Breast epithelium (tissue), 4 donors: Measurements from ENCODE around the gene ESAM. TPM values are rescaled to one million over a fixed set of nuclear protein-coding genes. Genes with fewer than 3 reads are reported as not detected.

Experiments
- DNase-seq, 2 donors: peaks; one replicate each; pipeline ENCODE4 v3.0.0-alpha.2; 2019; ENCODE audit warnings: low spot score in 2 of 2
- H3K27ac ChIP-seq, 2 donors: fragments of 200-600 bp; sonication (generic) in 1 of 2; one replicate each; pipeline ENCODE4 v1.5.1; 2016 to 2019; ENCODE audit warnings: mild to moderate bottlenecking in 1 of 2
- H3K27me3 ChIP-seq, 2 donors: fragments of 200-600 bp; sonication (generic) in 1 of 2; one replicate each; pipeline versions ENCODE4 v1.5.1 to v1.6.0; 2017 to 2019; ENCODE audit warnings: control low read depth in 1 of 2, mild to moderate bottlenecking in 1 of 2
- H3K36me3 ChIP-seq: fragments of 200-600 bp; one replicate; pipeline ENCODE4 v1.5.1; 2019
- H3K4me1 ChIP-seq, 2 donors: fragments of 200-600 bp; sonication (generic); one replicate each; pipeline ENCODE4 v1.5.1; 2016 to 2019; ENCODE audit warnings: control low read depth in 1 of 2
- H3K4me3 ChIP-seq, 3 donors: fragments of 200-600 bp; sonication (generic); 1 replicate in 2 of 3; 2 replicates in 1 of 3; pipeline ENCODE4 v1.5.1; 2016 to 2019; ENCODE audit warnings: mild to moderate bottlenecking in 3 of 3, moderate library complexity in 2 of 3
- H3K9me3 ChIP-seq, 2 donors: fragments of 200-600 bp; sonication (generic) in 1 of 2; one replicate each; pipeline ENCODE4 v1.5.1; 2016 to 2019; ENCODE audit warnings: control low read depth in 1 of 2
- CTCF ChIP-seq, 3 donors: fragments of 450-650 bp; IDR thresholded peaks; one replicate each; pipeline ENCODE4 v1.5.1; 2016 to 2017; ENCODE audit warnings: antibody characterized with exemption in 3 of 3, mild to moderate bottlenecking in 3 of 3, moderate library complexity in 3 of 3
- POLR2A ChIP-seq: fragments of 450-650 bp; IDR thresholded peaks from one replicate; pipeline ENCODE4 v1.6.1; 2016; ENCODE audit warnings: antibody characterized with exemption, mild to moderate bottlenecking, moderate library complexity
- POLR2AphosphoS5 ChIP-seq, 3 donors: sonication (generic); formaldehyde crosslinking; IDR thresholded peaks; one replicate each; pipeline ENCODE4 v1.6.1; 2017; ENCODE audit warnings: antibody characterized with exemption in 3 of 3
- intact Hi-C: fragments of 100-400 bp; cut with DNase I; formaldehyde crosslinking; loops from one replicate; pipeline ENCODE4 v1.15.1; 2023; ENCODE audit warnings: low total_unique reads
- total RNA-seq, 3 donors: library from RNA; depleted of rRNA; stranded (reverse); fragments of >200 nt; gene quantifications; one replicate each; pipeline ENCODE4 v1.1.0, GENCODE V29; 2016

Gene ESAM
- total RNA-seq, 3 donors from 2014 or later = 11.6 to 38.7 (median 19.8) TPM

DNA sequence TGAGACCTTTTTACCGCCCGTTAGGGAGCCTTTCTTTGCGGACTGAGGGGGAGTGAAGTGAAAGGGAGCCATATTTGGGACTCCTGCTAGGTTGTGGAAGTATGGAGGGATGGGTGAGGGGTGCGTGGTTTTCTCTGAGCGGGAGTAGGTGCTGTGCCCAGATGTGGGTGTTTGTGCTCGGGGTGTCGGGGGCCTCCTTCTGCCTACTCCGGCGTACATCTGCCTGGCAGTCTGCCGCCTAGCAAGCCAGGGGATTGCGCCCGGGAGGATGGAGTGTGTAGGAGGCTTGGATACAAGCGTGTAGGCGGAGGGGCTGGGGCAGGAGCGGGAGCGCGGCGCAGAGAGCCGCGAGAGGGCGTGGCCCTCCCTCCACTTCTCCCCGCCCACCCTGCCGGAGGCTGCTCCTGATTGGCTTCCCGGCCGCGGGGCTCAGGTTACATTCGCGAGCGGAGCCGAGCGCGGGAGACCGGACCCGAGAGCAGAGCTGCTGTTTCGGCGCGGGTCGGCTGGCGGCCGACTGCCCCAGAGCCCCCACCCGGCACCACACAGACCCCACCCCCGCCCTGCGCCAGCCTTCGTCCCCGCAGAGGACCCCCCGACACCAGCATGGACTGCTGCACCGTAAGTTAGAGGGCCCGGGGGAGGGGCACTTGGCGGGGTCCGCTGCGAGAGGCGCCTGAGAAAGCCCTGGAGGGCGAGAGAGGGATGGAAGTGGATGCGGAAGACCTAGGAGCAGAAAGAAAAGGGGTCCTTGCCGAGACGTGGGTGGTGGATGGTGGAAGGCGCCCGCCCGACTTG is 22.4 kb downstream of the ESAM start, which contains the start of gene NRGN:
Gene NRGN, plus strand, starts transcription at position 464 of the 798 bp plus-strand sequence. Its CDS starts 143 bp downstream, at position 607.
- peaks cover 0 to 9% of the 10 kb centered on the region in 2 donors for H3K4me1 ChIP-seq
- no peaks in the 10 kb centered on the region for H3K9me3 ChIP-seq
- TF ChIP-seq POLR2A (no peak), CTCF (IDR thresholded peaks at IDR 0.05) (no peak), POLR2AphosphoS5 (IDR thresholded peaks at IDR 0.05) (no peak)
- DNase-seq = peak; percentile 86 to 92
- no peaks in the 10 kb centered on the region for H3K27me3 ChIP-seq
- no peaks in the 10 kb centered on the region for H3K36me3 ChIP-seq
- intact Hi-C loops = no loop called here
- peak within 1 kb of the TSS; percentile 49 to 79 (median 63) for H3K4me3 ChIP-seq
- H3K27ac ChIP-seq = peak within 1 kb of the TSS in 1 of 2 donors; percentile 26

DNA sequence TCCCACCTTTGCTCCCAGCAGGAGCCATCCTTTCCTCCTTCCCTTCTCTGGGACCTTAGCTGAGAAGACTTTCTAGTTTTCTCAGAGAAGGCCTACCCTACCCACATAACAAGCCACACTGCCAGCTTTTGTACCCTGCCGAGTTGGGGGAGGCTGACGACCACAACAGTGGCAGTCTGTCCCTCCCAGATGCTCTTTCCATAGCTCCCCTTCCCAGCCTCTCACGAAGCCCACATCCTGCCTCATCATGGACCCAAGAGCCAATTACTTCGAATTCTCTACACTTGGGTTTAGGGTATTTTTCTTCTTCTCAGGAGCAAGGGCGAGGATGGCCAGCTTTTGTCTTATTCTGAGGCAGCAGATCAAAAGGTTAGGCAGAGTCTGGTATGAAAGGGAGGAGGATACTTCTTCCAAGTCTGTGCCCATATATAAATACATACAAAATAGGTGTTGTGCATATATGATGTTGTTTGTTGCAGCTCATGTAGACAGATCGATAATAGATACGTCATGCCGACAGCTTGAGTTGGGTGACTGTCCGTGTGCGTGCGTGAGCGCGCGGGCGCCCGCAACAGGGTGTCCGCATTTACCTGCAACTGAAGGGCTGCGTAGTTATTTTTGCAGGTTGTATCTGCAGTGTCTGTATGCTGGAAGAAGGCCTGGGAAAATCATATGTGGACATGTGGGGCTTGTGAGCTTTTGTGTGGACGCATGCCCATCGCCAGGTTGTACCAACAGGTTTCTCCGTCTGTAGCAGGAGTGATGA is 23.2 kb downstream of the ESAM start:
- Histone ChIP-seq H3K27ac (peak overlapping the region in 1 of 2 donors; percentile 25), H3K4me3 (peak overlapping the region; percentile 49 to 79 (median 63)), H3K4me1 (peaks cover 0 to 9% of the 10 kb centered on the region in 2 donors), H3K36me3 (no peaks in the 10 kb centered on the region), H3K27me3 (no peaks in the 10 kb centered on the region), H3K9me3 (no peaks in the 10 kb centered on the region)
- TF ChIP-seq POLR2A (no peak), POLR2AphosphoS5 (IDR thresholded peaks at IDR 0.05) (no peak), CTCF (IDR thresholded peaks at IDR 0.05) (no peak)
- DNase-seq = no peak
- intact Hi-C loops = no loop called here

- Histone ChIP-seq H3K27ac (peak overlapping the region in 1 of 2 donors; percentile 25), H3K27me3 (no peaks in the 10 kb centered on the region), H3K9me3 (no peaks in the 10 kb centered on the region), H3K4me3 (no peak overlapping the region), H3K4me1 (peaks cover 0 to 9% of the 10 kb centered on the region in 2 donors), H3K36me3 (no peaks in the 10 kb centered on the region)
- DNase-seq = no peak
- intact Hi-C loops = no loop called here
- TF ChIP-seq POLR2AphosphoS5 (IDR thresholded peaks at IDR 0.05) (no peak), CTCF (IDR thresholded peaks at IDR 0.05) (no peak), POLR2A (no peak)
Measured at GRCh38 chr11:124737638-124738305, 24.3 kb downstream of the ESAM start.

DNA sequence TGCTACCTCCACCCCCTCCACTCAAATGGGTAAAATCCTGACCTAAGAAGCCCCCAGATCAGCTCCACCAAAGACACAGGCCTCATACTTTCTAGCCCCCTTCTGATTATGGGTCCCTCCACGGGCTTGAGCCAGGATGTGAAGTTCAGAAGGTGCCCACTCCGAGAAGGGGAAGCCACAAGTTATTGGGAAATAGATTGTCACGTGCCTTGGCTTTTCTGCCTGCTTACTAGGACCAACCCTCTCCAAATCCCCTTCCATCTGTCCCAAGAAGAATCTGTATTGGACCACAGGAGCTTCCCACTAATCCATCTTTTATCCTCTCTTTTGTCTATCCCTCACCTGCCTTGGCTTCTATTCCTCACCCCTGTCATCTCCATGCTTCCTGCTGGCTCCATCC is 25.4 kb downstream of the ESAM start:
- DNase-seq = no peak
- intact Hi-C loops = no loop called here
- Histone ChIP-seq H3K27me3 (no peaks in the 10 kb centered on the region), H3K4me1 (peaks cover 0 to 9% of the 10 kb centered on the region in 2 donors), H3K27ac (no peak overlapping the region), H3K4me3 (no peak overlapping the region), H3K36me3 (no peaks in the 10 kb centered on the region), H3K9me3 (no peaks in the 10 kb centered on the region)
- TF ChIP-seq CTCF (IDR thresholded peaks at IDR 0.05) (no peak), POLR2A (no peak), POLR2AphosphoS5 (IDR thresholded peaks at IDR 0.05) (no peak)
